Right lobe of liver (tissue), 6 donors: Measurements from ENCODE around the gene PSMB7. TPM values are rescaled to one million over a fixed set of nuclear protein-coding genes. Genes with fewer than 3 reads are reported as not detected.

Experiments
- ATAC-seq, 4 donors: fragments of 200-7000 bp; cut with Tn5 transposase; one replicate each; pipeline ENCODE4 v1.9.1; 2020; ENCODE audit warnings: mild to moderate bottlenecking in 4 of 4, moderate library complexity in 4 of 4
- DNase-seq, 3 donors: peaks; one replicate each; pipeline ENCODE4 v3.0.0-alpha.2; 2020
- H3K27ac ChIP-seq, 3 donors: fragments of 200-600 bp; one replicate each; pipeline ENCODE4 v1.8.0; 2022
- H3K27me3 ChIP-seq, 2 donors: fragments of 200-600 bp; one replicate each; pipeline ENCODE4 v1.8.0; 2022
- H3K36me3 ChIP-seq, 4 donors: fragments of 200-600 bp; sonication (generic) in 1 of 4; one replicate each; pipeline versions ENCODE4 v1.5.1 to v1.8.0; 2017 to 2022; ENCODE audit warnings: control low read depth in 1 of 4
- H3K4me1 ChIP-seq, 4 donors: fragments of 200-600 bp; sonication (generic) in 1 of 4; one replicate each; pipeline versions ENCODE4 v1.5.1 to v1.8.0; 2017 to 2022; ENCODE audit warnings: control low read depth in 1 of 4
- H3K4me3 ChIP-seq, 3 donors: fragments of 200-600 bp; one replicate each; pipeline ENCODE4 v1.8.0; 2022
- H3K9me3 ChIP-seq, 4 donors: fragments of 200-600 bp; sonication (generic) in 1 of 4; one replicate each; pipeline versions ENCODE4 v1.5.1 to v1.8.0; 2017 to 2022; ENCODE audit warnings: control low read depth in 1 of 4
- POLR2A ChIP-seq: fragments of 450-650 bp; IDR thresholded peaks from one replicate; pipeline ENCODE4 v1.6.1; 2017; ENCODE audit warnings: antibody characterized with exemption, mild to moderate bottlenecking
- WGBS: methylation state at CpG from one replicate; pipeline ENCODE4 v1.1.6; 2018; ENCODE audit warnings: low coverage, low lambda C conversion rate; ENCODE audit not compliant: insufficient coverage; ENCODE audit errors: missing lambda C conversion rate; 5-methylcytosine and 5-hydroxymethylcytosine counted together
- intact Hi-C, 2 donors: fragments of 100-400 bp; cut with DNase I; formaldehyde crosslinking; loops; one replicate each; pipeline versions ENCODE4 v1.11.2 to v1.14.1; 2022
- total RNA-seq, 6 experiments: library from RNA; depleted of rRNA in 2 of 6; stranded (reverse); fragments of >200 nt in 2 of 6; fragmentation: NEBNext Ultra II Directional in 3 of 6; extraction: Animal tissue kit (Norgen Biotek cat#: 25700) in 3 of 6; gene quantifications; one replicate each; pipeline versions ENCODE4 v1.1.0 to v1.2.4, GENCODE V29; 2016 to 2023
- TF ChIP-seq, protein P1 (sequence below), 4 donors: fragments of 200-600 bp in 3 of 4; fragments of 450-650 bp in 1 of 4; IDR thresholded peaks; one replicate each; pipeline versions ENCODE4 v1.5.1 to v1.8.0; 2016 to 2022; ENCODE audit warnings: antibody characterized with exemption in 4 of 4, mild to moderate bottlenecking in 2 of 4
- donor health status: DM: no; HTN: yes; CAD: no.
- donor health status: DM: no; HTN: no; CAD: no.
- donor health status: DM: no; HTN: no; CAD: no.
- donor health status: DM: no; HTN: yes; CAD: no.
- donor health status: DM: no; HTN: yes; CAD: no.

Gene PSMB7
- total RNA-seq, 6 experiments from 2014 or later, result 76.4 to 196 (median 96.8) TPM

DNA sequence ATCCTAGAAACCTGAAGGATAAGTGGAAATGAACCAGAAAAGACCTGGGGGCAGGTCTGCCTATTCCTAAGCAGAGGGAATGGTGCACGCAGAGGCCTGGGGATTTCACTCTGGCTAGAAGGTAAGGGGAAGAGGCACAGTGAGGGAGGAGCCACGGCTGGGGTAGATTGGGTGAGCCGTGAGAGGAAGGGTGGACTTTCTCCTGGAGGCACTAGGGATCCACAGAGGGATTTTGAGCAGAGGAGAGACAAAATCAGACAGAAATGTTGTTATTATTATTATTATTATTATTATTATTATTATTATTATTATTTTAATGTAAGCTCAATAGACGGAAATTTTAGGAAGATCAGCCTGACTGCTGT lies 32.0 kb upstream of the PSMB7 start:
- Histone ChIP-seq H3K9me3 (no peaks in the 10 kb centered on the region), H3K36me3 (no peaks in the 10 kb centered on the region), H3K27me3 (peaks cover 0 to 10% of the 10 kb centered on the region in 2 donors), H3K4me1 (peaks cover 0 to 4% (median 0%) of the 10 kb centered on the region in 4 donors), H3K27ac (no peak overlapping the region), H3K4me3 (no peak overlapping the region)
- intact Hi-C loops, result no loop called here
- no peak for TF ChIP-seq POLR2A
- TF ChIP-seq, protein P1, sequence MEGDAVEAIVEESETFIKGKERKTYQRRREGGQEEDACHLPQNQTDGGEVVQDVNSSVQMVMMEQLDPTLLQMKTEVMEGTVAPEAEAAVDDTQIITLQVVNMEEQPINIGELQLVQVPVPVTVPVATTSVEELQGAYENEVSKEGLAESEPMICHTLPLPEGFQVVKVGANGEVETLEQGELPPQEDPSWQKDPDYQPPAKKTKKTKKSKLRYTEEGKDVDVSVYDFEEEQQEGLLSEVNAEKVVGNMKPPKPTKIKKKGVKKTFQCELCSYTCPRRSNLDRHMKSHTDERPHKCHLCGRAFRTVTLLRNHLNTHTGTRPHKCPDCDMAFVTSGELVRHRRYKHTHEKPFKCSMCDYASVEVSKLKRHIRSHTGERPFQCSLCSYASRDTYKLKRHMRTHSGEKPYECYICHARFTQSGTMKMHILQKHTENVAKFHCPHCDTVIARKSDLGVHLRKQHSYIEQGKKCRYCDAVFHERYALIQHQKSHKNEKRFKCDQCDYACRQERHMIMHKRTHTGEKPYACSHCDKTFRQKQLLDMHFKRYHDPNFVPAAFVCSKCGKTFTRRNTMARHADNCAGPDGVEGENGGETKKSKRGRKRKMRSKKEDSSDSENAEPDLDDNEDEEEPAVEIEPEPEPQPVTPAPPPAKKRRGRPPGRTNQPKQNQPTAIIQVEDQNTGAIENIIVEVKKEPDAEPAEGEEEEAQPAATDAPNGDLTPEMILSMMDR (IDR thresholded peaks at IDR 0.05), result no peak
- ATAC-seq (no peak), DNase-seq (no peak)
- 56% methylated on average over 4 of the region's 4 CpGs for WGBS

DNA sequence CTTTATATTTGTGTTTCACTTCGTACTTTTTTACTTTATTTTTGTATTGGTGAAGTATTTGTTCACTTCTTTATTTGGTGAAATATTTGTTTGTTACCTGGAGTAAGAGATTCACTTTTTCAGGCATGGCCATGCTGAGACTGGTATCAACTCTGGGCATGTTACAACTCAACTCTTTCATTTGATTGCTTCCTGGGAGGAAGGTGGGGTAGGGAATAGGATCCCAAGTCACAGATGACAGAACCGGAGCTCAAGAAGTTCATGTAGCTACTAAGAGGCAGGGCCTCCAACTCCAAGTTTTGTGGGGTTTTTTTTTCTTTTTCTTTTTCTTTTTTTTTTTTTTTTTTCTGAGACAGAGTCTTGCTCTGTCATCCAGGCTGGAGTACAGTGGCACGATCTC lies 28.9 kb upstream of the PSMB7 start:
- H3K9me3 ChIP-seq, result no peaks in the 10 kb centered on the region
- intact Hi-C loops, result no loop called here
- no peaks in the 10 kb centered on the region for H3K27me3 ChIP-seq
- no peaks in the 10 kb centered on the region for H3K36me3 ChIP-seq
- no peak for TF ChIP-seq POLR2A
- TF ChIP-seq, protein P1 (IDR thresholded peaks at IDR 0.05), result no peak
- no peak for DNase-seq
- no peak overlapping the region for H3K27ac ChIP-seq
- H3K4me1 ChIP-seq, result no peaks in the 10 kb centered on the region
- 72% methylated on average over 3 of the region's 3 CpGs for whole genome bisulfite sequencing
- H3K4me3 ChIP-seq, result no peak overlapping the region
- ATAC-seq, result no peak

DNA sequence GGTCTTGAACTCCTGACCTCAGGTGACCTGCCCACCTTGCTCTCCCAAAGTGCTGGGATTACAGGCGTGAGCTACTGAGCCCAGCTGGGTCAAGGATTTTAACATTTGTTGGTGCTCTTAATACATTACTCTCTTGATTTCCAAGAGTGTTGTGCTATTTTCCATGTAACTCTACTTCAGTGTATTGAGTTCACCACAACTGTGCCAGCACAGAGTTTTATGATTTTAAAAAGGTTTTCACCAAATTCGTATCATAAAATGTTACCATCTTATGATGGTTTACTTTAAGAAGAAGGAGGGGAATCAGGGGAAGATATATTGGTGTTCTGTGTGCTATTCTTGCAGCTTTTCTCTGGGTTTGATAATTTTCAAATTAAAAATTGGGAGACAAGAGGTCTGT lies 28.4 kb upstream of the PSMB7 start:
- Histone ChIP-seq H3K4me1 (no peaks in the 10 kb centered on the region), H3K36me3 (no peaks in the 10 kb centered on the region), H3K27ac (no peak overlapping the region), H3K9me3 (no peaks in the 10 kb centered on the region), H3K4me3 (no peak overlapping the region), H3K27me3 (no peaks in the 10 kb centered on the region)
- intact Hi-C loops, result no loop called here
- 63% methylated on average over 2 of the region's 2 CpGs for WGBS
- ATAC-seq (no peak), DNase-seq (no peak)
- TF ChIP-seq, protein P1 (IDR thresholded peaks at IDR 0.05), result no peak
- TF ChIP-seq POLR2A, result no peak

DNA sequence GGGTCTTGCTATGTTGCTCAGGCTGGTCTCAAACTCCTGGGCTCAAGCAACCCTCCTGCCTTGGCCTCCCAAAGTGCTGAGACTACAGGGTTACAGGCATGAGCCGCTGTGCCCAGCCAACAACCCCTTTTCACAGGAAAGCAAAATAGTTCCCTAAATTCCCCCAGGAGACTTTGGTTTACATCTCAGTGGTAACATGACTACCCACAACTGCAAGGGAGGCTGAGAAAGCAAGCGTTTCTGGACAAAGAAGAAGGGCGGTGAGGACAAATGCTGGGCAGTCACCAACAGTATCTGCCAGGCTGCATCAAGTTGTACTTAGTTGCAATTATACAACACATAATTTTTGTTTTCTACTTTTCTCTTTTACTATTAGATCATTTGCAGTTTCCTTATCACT lies 27.6 kb upstream of the PSMB7 start:
- ATAC-seq, result no peak
- Histone ChIP-seq H3K4me3 (no peak overlapping the region), H3K9me3 (no peaks in the 10 kb centered on the region), H3K27ac (no peak overlapping the region), H3K27me3 (no peaks in the 10 kb centered on the region), H3K4me1 (no peaks in the 10 kb centered on the region), H3K36me3 (no peaks in the 10 kb centered on the region)
- TF ChIP-seq, protein P1 (IDR thresholded peaks at IDR 0.05), result no peak
- TF ChIP-seq POLR2A, result no peak
- 66% methylated on average over 3 of the region's 3 CpGs for whole genome bisulfite sequencing
- no peak for DNase-seq
- intact Hi-C loops, result no loop called here

DNA sequence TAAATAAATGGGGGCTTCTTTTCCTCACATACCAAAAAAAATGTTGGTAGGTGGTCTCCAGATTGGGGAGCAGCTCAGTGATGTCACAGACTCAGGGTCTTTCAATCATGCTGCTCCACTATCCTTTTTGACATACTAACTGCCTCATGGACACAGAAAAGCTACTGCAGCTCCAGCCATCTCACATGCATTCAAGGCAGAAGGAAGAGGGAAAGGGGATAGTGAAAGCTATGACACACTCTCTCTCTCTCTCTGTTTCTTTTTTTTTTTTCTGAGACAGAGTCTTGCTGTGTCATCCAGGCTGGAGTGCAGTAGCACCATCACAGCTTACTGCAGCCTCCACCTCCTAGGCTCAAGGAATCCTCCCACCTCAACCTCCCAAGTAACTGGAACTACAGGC lies 27.1 kb upstream of the PSMB7 start:
- DNase-seq (no peak), ATAC-seq (no peak)
- H3K27ac ChIP-seq, result no peak overlapping the region
- no peaks in the 10 kb centered on the region for H3K27me3 ChIP-seq
- H3K4me1 ChIP-seq, result no peaks in the 10 kb centered on the region
- H3K9me3 ChIP-seq, result no peaks in the 10 kb centered on the region
- no peak for TF ChIP-seq POLR2A
- TF ChIP-seq, protein P1 (IDR thresholded peaks at IDR 0.05), result no peak
- H3K4me3 ChIP-seq, result no peak overlapping the region
- intact Hi-C loops, result no loop called here
- H3K36me3 ChIP-seq, result no peaks in the 10 kb centered on the region
